ENCODE measurements around the gene ZKSCAN4.

ZKSCAN4 gene

GRCh38 chr6:28252009-28252975 lies at the start of gene ZKSCAN4:
Gene ZKSCAN4 (minus strand): TSS chr6:28252269. CDS start chr6:28251980, 289 bp downstream.
- peak; percentile 83 for DNase-seq (ENCODE audit: extremely low spot score)
- ChIA-PET POLR2A (interaction anchor here (2.1 kb wide), 1 partner anchor 15 kb away, joined by 12 read pairs; the partner anchor contains the start of gene ZSCAN26), CTCF (interaction anchor here (0.7 to 3.2 kb wide), 3 partner anchors 14 to 104 kb away, joined by 3 to 15 read pairs (median 7); partner anchors contain the start of gene ZSCAN26)
- no peak for TF ChIP-seq CTCF (IDR thresholded peaks at IDR 0.05; ENCODE audit: control extremely low read depth, extremely low read depth, low read depth, missing control alignments)

GRCh38 chr6:28296520-28297060 lies 44.5 kb upstream of the ZKSCAN4 start:
- POLR2A ChIA-PET = no interaction called here
- no peak for DNase-seq (ENCODE audit: extremely low spot score)
- no peak for TF ChIP-seq CTCF (IDR thresholded peaks at IDR 0.05; ENCODE audit: control extremely low read depth, extremely low read depth, low read depth, missing control alignments)
- CTCF ChIA-PET = interaction anchor here (1.1 kb wide), 1 partner anchor 15 kb away, joined by 3 read pairs; the partner anchor contains the start of gene PGBD1

GRCh38 chr6:28295326-28295725 lies 43.3 kb upstream of the ZKSCAN4 start:
- DNase-seq (ENCODE audit: extremely low spot score) = no peak
- ChIA-PET POLR2A (interaction anchor here (1.1 kb wide), 1 partner anchor 40 kb away, joined by 4 read pairs; no protein-coding TSS in a partner anchor), CTCF (no interaction called here)
- no peak for TF ChIP-seq CTCF (IDR thresholded peaks at IDR 0.05; ENCODE audit: control extremely low read depth, extremely low read depth, low read depth, missing control alignments)

GRCh38 chr6:28291573-28291972 lies 39.5 kb upstream of the ZKSCAN4 start:
- ChIA-PET POLR2A (no interaction called here), CTCF (no interaction called here)
- no peak for DNase-seq (ENCODE audit: extremely low spot score)
- TF ChIP-seq CTCF (IDR thresholded peaks at IDR 0.05; ENCODE audit: control extremely low read depth, extremely low read depth, low read depth, missing control alignments) = no peak

GRCh38 chr6:28282926-28283325 lies 30.9 kb upstream of the ZKSCAN4 start:
- no peak for DNase-seq (ENCODE audit: extremely low spot score)
- ChIA-PET POLR2A (no interaction called here), CTCF (interaction anchor here (1.1 to 1.3 kb wide), 3 partner anchors 16 to 73 kb away, joined by 3 to 6 read pairs (median 4); no protein-coding TSS in a partner anchor)
- TF ChIP-seq CTCF (IDR thresholded peaks at IDR 0.05; ENCODE audit: control extremely low read depth, extremely low read depth, low read depth, missing control alignments) = no peak

- no peak for TF ChIP-seq CTCF (IDR thresholded peaks at IDR 0.05; ENCODE audit: control extremely low read depth, extremely low read depth, low read depth, missing control alignments)
Observed at GRCh38 chr6:28281288-28282064, 29.4 kb upstream of the ZKSCAN4 start, which contains the start of gene PGBD1. Gene PGBD1 (plus strand): TSS chr6:28281572. CDS start chr6:28283814, 2,242 bp downstream.

More at GRCh38 chr6:28281288-28282064, 29.4 kb upstream of the ZKSCAN4 start, which contains the start of gene PGBD1:
- ChIA-PET POLR2A (interaction anchor here (0.6 to 1.0 kb wide), 2 partner anchors 54 to 113 kb away, joined by 3 read pairs; no protein-coding TSS in a partner anchor), CTCF (interaction anchor here (0.8 to 1.9 kb wide), 10 partner anchors 14 to 103 kb away, joined by 3 to 5 read pairs (median 3); partner anchors contain the start of gene ZSCAN26)
- DNase-seq (ENCODE audit: extremely low spot score) = peak; percentile 73
